ENCODE results near the gene GNA12.

GNA12 gene

GRCh38 chr7:2809903-2810625 is 34.0 kb downstream of the GNA12 start:
- H3K4me3 ChIP-seq (ENCODE audit: low read length), result no peak overlapping the region
- no peak for DNase-seq (ENCODE audit: low read depth)
- no peak for TF ChIP-seq CTCF (IDR thresholded peaks at IDR 0.05; ENCODE audit: insufficient read depth, low read depth, low read length, missing control alignments)

- no peak for TF ChIP-seq CTCF (IDR thresholded peaks at IDR 0.05; ENCODE audit: insufficient read depth, low read depth, low read length, missing control alignments)
- no peak for DNase-seq (ENCODE audit: low read depth)
- no peak overlapping the region for H3K4me3 ChIP-seq (ENCODE audit: low read length)
These were observed 35.0 kb downstream of the GNA12 start for GRCh38 chr7:2808891-2809665.

GRCh38 chr7:2807845-2808772 is 36.0 kb downstream of the GNA12 start:
- DNase-seq (ENCODE audit: low read depth), result no peak
- no peak overlapping the region for H3K4me3 ChIP-seq (ENCODE audit: low read length)
- TF ChIP-seq CTCF (IDR thresholded peaks at IDR 0.05; ENCODE audit: insufficient read depth, low read depth, low read length, missing control alignments), result no peak

GRCh38 chr7:2807460-2807844 is 36.7 kb downstream of the GNA12 start:
- no peak for TF ChIP-seq CTCF (IDR thresholded peaks at IDR 0.05; ENCODE audit: insufficient read depth, low read depth, low read length, missing control alignments)
- no peak for DNase-seq (ENCODE audit: low read depth)
- no peak overlapping the region for H3K4me3 ChIP-seq (ENCODE audit: low read length)

GRCh38 chr7:2806571-2806970 is 37.5 kb downstream of the GNA12 start:
- H3K4me3 ChIP-seq (ENCODE audit: low read length), result no peak overlapping the region
- TF ChIP-seq CTCF (IDR thresholded peaks at IDR 0.05; ENCODE audit: insufficient read depth, low read depth, low read length, missing control alignments), result no peak
- no peak for DNase-seq (ENCODE audit: low read depth)

- no peak for DNase-seq (ENCODE audit: low read depth)
- no peak for TF ChIP-seq CTCF (IDR thresholded peaks at IDR 0.05; ENCODE audit: insufficient read depth, low read depth, low read length, missing control alignments)
- no peak overlapping the region for H3K4me3 ChIP-seq (ENCODE audit: low read length)
These were observed 38.7 kb downstream of the GNA12 start for GRCh38 chr7:2805213-2805944.

Data from epithelial cell of esophagus (primary cell).